ENCODE results near the gene ODC1. TPM values are rescaled to one million over a fixed set of nuclear protein-coding genes. Genes with fewer than 3 reads are reported as not detected.

Gene ODC1
- total RNA-seq, 1 donor from 2014 or later = 119 TPM

GRCh38 chr2:10423400-10423774 lies 24.7 kb downstream of the ODC1 start:
- FAIRE-seq = no peak
- no peak overlapping the region for H3K4me3 Mint-ChIP-seq (ENCODE audit: unreplicated experiment)
- no peak overlapping the region for H3K27ac Mint-ChIP-seq (ENCODE audit: unreplicated experiment)
- Histone ChIP-seq H3K9me3 (ENCODE audit: insufficient read depth, low read depth, low read length) (no peaks in the 10 kb centered on the region), H2AFZ (ENCODE audit: low read depth, low read length) (no peak overlapping the region), H3K9ac (ENCODE audit: low read length) (no peak overlapping the region), H3K27me3 (ENCODE audit: insufficient read depth, low read length) (no peaks in the 10 kb centered on the region), H3K4me2 (ENCODE audit: low read length) (no peak overlapping the region), H4K20me1 (ENCODE audit: insufficient read depth, low read length) (no peaks in the 10 kb centered on the region), H3K36me3 (ENCODE audit: insufficient read depth, low read length) (no peaks in the 10 kb centered on the region), H3K79me2 (ENCODE audit: insufficient read depth, low read length) (no peaks in the 10 kb centered on the region), H3K27ac (ENCODE audit: low read depth, low read length) (no peak overlapping the region), H3K4me1 (ENCODE audit: insufficient read depth, low read length) (peaks cover 13% of the 10 kb centered on the region), H3K4me3 (ENCODE audit: insufficient read depth, low read depth, low read length) (no peak overlapping the region)
- H3K9me3 Mint-ChIP-seq (ENCODE audit: unreplicated experiment) = no peaks in the 10 kb centered on the region
- H3K27me3 Mint-ChIP-seq (ENCODE audit: low read depth, unreplicated experiment) = peaks cover 10% of the 10 kb centered on the region
- DNase-seq (ENCODE audit: low read depth) = no peak
- TF ChIP-seq EZH2 (IDR thresholded peaks at IDR 0.05; ENCODE audit: insufficient read depth, low read length) (no peak), CTCF (IDR thresholded peaks at IDR 0.05; ENCODE audit: insufficient read depth, low read depth, low read length) (no peak)
- peaks cover 7% of the 10 kb centered on the region for H3K36me3 Mint-ChIP-seq (ENCODE audit: low read depth, unreplicated experiment)
- no peaks in the 10 kb centered on the region for H3K4me1 Mint-ChIP-seq (ENCODE audit: low read depth, unreplicated experiment)

GRCh38 chr2:10422732-10423399 lies 25.3 kb downstream of the ODC1 start:
- H3K4me3 ChIP-seq (ENCODE audit: insufficient read depth, low read depth, low read length) = no peak overlapping the region
- Mint-ChIP-seq H3K4me1 (ENCODE audit: low read depth, unreplicated experiment) (no peaks in the 10 kb centered on the region), H3K4me3 (ENCODE audit: unreplicated experiment) (no peak overlapping the region), H3K27ac (ENCODE audit: unreplicated experiment) (no peak overlapping the region), H3K36me3 (ENCODE audit: low read depth, unreplicated experiment) (peaks cover 7% of the 10 kb centered on the region), H3K9me3 (ENCODE audit: unreplicated experiment) (no peaks in the 10 kb centered on the region), H3K27me3 (ENCODE audit: low read depth, unreplicated experiment) (peaks cover 10% of the 10 kb centered on the region)
- FAIRE-seq (no peak), DNase-seq (ENCODE audit: low read depth) (no peak)
- no peaks in the 10 kb centered on the region for H3K27me3 ChIP-seq (ENCODE audit: insufficient read depth, low read length)
- peaks cover 13% of the 10 kb centered on the region for H3K4me1 ChIP-seq (ENCODE audit: insufficient read depth, low read length)
- no peak overlapping the region for H3K9ac ChIP-seq (ENCODE audit: low read length)
- H2AFZ ChIP-seq (ENCODE audit: low read depth, low read length) = no peak overlapping the region
- H3K4me2 ChIP-seq (ENCODE audit: low read length) = no peak overlapping the region
- no peaks in the 10 kb centered on the region for H3K9me3 ChIP-seq (ENCODE audit: insufficient read depth, low read depth, low read length)
- no peaks in the 10 kb centered on the region for H3K79me2 ChIP-seq (ENCODE audit: insufficient read depth, low read length)
- H4K20me1 ChIP-seq (ENCODE audit: insufficient read depth, low read length) = no peaks in the 10 kb centered on the region
- no peaks in the 10 kb centered on the region for H3K36me3 ChIP-seq (ENCODE audit: insufficient read depth, low read length)
- no peak overlapping the region for H3K27ac ChIP-seq (ENCODE audit: low read depth, low read length)
- TF ChIP-seq CTCF (IDR thresholded peaks at IDR 0.05; ENCODE audit: insufficient read depth, low read depth, low read length) (no peak), EZH2 (IDR thresholded peaks at IDR 0.05; ENCODE audit: insufficient read depth, low read length) (no peak)

GRCh38 chr2:10422251-10422650 lies 25.9 kb downstream of the ODC1 start:
- Histone ChIP-seq H3K79me2 (ENCODE audit: insufficient read depth, low read length) (no peaks in the 10 kb centered on the region), H3K4me2 (ENCODE audit: low read length) (no peak overlapping the region), H3K9me3 (ENCODE audit: insufficient read depth, low read depth, low read length) (no peaks in the 10 kb centered on the region), H3K27ac (ENCODE audit: low read depth, low read length) (no peak overlapping the region), H3K9ac (ENCODE audit: low read length) (no peak overlapping the region), H3K4me3 (ENCODE audit: insufficient read depth, low read depth, low read length) (no peak overlapping the region), H4K20me1 (ENCODE audit: insufficient read depth, low read length) (no peaks in the 10 kb centered on the region), H2AFZ (ENCODE audit: low read depth, low read length) (no peak overlapping the region), H3K4me1 (ENCODE audit: insufficient read depth, low read length) (peaks cover 13% of the 10 kb centered on the region), H3K27me3 (ENCODE audit: insufficient read depth, low read length) (no peaks in the 10 kb centered on the region), H3K36me3 (ENCODE audit: insufficient read depth, low read length) (no peaks in the 10 kb centered on the region)
- Mint-ChIP-seq H3K4me3 (ENCODE audit: unreplicated experiment) (no peak overlapping the region), H3K9me3 (ENCODE audit: unreplicated experiment) (no peaks in the 10 kb centered on the region), H3K36me3 (ENCODE audit: low read depth, unreplicated experiment) (peaks cover 7% of the 10 kb centered on the region), H3K4me1 (ENCODE audit: low read depth, unreplicated experiment) (no peaks in the 10 kb centered on the region), H3K27me3 (ENCODE audit: low read depth, unreplicated experiment) (peaks cover 7% of the 10 kb centered on the region), H3K27ac (ENCODE audit: unreplicated experiment) (no peak overlapping the region)
- DNase-seq (ENCODE audit: low read depth) (no peak), FAIRE-seq (no peak)
- TF ChIP-seq CTCF (IDR thresholded peaks at IDR 0.05; ENCODE audit: insufficient read depth, low read depth, low read length) = no peak
- TF ChIP-seq EZH2 (IDR thresholded peaks at IDR 0.05; ENCODE audit: insufficient read depth, low read length) = no peak

Data from astrocyte (in vitro differentiated cells and primary cell).